Measurements from ENCODE around the gene CTDP1. TPM values are rescaled to one million over a fixed set of nuclear protein-coding genes. Genes with fewer than 3 reads are reported as not detected.
"Not testable (repeated sequence)": the region's sequence is repeated elsewhere in the genome, so short reads cannot be mapped to it uniquely, and the experiment has no call there.

Gene CTDP1
- total RNA-seq, 1 experiment from 2014 or later: 33.7 TPM

GRCh38 chr18:79739440-79739778 lies 59.8 kb downstream of the CTDP1 start:
- no peaks in the 10 kb centered on the region; the same call in 1 of the 2 replicates for H3K27me3 Mint-ChIP-seq (ENCODE audit: low read depth)
- Histone ChIP-seq H3K27me3 (ENCODE audit: insufficient read depth, low read length) (no peaks in the 10 kb centered on the region), H3K56ac (ENCODE audit: insufficient read length, low read depth, low read length) (no peak overlapping the region), H3K18ac (ENCODE audit: insufficient read length, low read depth, low read length) (no peak overlapping the region), H4K8ac (replicated peaks; ENCODE audit: insufficient read length, low read depth, low read length) (no peak overlapping the region), H3K4me2 (ENCODE audit: insufficient read depth, insufficient read length, low read length) (no peak overlapping the region), H3K4ac (ENCODE audit: low read depth, low read length) (no peak overlapping the region), H3K23me2 (ENCODE audit: insufficient read length, low read depth, low read length, poor library complexity, severe bottlenecking) (no peaks in the 10 kb centered on the region), H4K91ac (ENCODE audit: insufficient read length, low read depth, low read length) (no peak overlapping the region), H3K9ac (ENCODE audit: extremely low read depth, insufficient read length, low read length) (no peak overlapping the region), H3K4me1 (ENCODE audit: insufficient read depth, low read length) (no peaks in the 10 kb centered on the region), H3K79me1 (ENCODE audit: insufficient read depth, low read depth, low read length, poor library complexity, severe bottlenecking) (no peaks in the 10 kb centered on the region), H2AFZ (ENCODE audit: low read length) (no peak overlapping the region), H2BK15ac (ENCODE audit: low read depth, low read length) (no peak overlapping the region), H2AK5ac (ENCODE audit: insufficient read length, low read length) (no peak overlapping the region), H2BK120ac (ENCODE audit: low read depth, low read length, poor library complexity, severe bottlenecking) (no peak overlapping the region), H3T11ph (ENCODE audit: low read length) (no peak overlapping the region), H3K14ac (ENCODE audit: insufficient read depth, low read length) (no peak overlapping the region), H4K5ac (ENCODE audit: insufficient read length, low read depth, low read length) (no peak overlapping the region), H2BK20ac (ENCODE audit: low read depth, low read length, poor library complexity, severe bottlenecking) (no peak overlapping the region), H3K79me2 (ENCODE audit: insufficient read depth, low read length) (no peaks in the 10 kb centered on the region), H4K20me1 (ENCODE audit: control insufficient read depth, insufficient read depth, insufficient read length) (no peaks in the 10 kb centered on the region), H3K23ac (ENCODE audit: insufficient read length, low read depth, low read length) (no peak overlapping the region), H3K27ac (ENCODE audit: insufficient read length, low read depth, low read length) (no peak overlapping the region), H2BK12ac (ENCODE audit: insufficient read length, low read depth, low read length) (no peak overlapping the region), H3K9me3 (ENCODE audit: control insufficient read depth, low read depth, low read length) (no peaks in the 10 kb centered on the region), H2BK5ac (ENCODE audit: insufficient read length, low read length) (no peak overlapping the region)
- H3K9me3 Mint-ChIP-seq: no peaks in the 10 kb centered on the region
- no peaks in the 10 kb centered on the region for H3K4me1 Mint-ChIP-seq
- no peak overlapping the region for H3K4me3 Mint-ChIP-seq
- WGBS (ENCODE audit: extremely low coverage, insufficient read length, low lambda C conversion rate): no CpG with 5 or more reads among the region's 15 CpGs
- no peak for DNase-seq
- no peak overlapping the region for H3K27ac Mint-ChIP-seq
- TF ChIP-seq CTCF (conservative IDR thresholded peaks at IDR 0.05): no peak
- peaks cover 16 to 66% (median 53%) of the 10 kb centered on the region in 3 experiments; a peak in 6 of 7 replicates for H3K36me3 Mint-ChIP-seq (ENCODE audit: insufficient read depth in 1 of 3, low read depth in 3 of 3)

- not testable (repeated sequence) for H3K4me2 ChIP-seq (ENCODE audit: insufficient read depth, insufficient read length, low read length); H3K56ac ChIP-seq (ENCODE audit: insufficient read length, low read depth, low read length); H2BK20ac ChIP-seq (ENCODE audit: low read depth, low read length, poor library complexity, severe bottlenecking); H2AK5ac ChIP-seq (ENCODE audit: insufficient read length, low read length); H2BK12ac ChIP-seq (ENCODE audit: insufficient read length, low read depth, low read length); H3K4me1 Mint-ChIP-seq; H3K27me3 ChIP-seq (ENCODE audit: insufficient read depth, low read length); H2BK5ac ChIP-seq (ENCODE audit: insufficient read length, low read length); H3K4ac ChIP-seq (ENCODE audit: low read depth, low read length); H3K23me2 ChIP-seq (ENCODE audit: insufficient read length, low read depth, low read length, poor library complexity, severe bottlenecking); H3K4me3 Mint-ChIP-seq; H3K18ac ChIP-seq (ENCODE audit: insufficient read length, low read depth, low read length); H4K8ac ChIP-seq (replicated peaks; ENCODE audit: insufficient read length, low read depth, low read length); H2AFZ ChIP-seq (ENCODE audit: low read length); H3K79me2 ChIP-seq (ENCODE audit: insufficient read depth, low read length); H2BK15ac ChIP-seq (ENCODE audit: low read depth, low read length); H3K23ac ChIP-seq (ENCODE audit: insufficient read length, low read depth, low read length); H2BK120ac ChIP-seq (ENCODE audit: low read depth, low read length, poor library complexity, severe bottlenecking); H3K4me1 ChIP-seq (ENCODE audit: insufficient read depth, low read length); H3K9me3 Mint-ChIP-seq; H3K79me1 ChIP-seq (ENCODE audit: insufficient read depth, low read depth, low read length, poor library complexity, severe bottlenecking); H3K27me3 Mint-ChIP-seq (ENCODE audit: low read depth); H3T11ph ChIP-seq (ENCODE audit: low read length); H3K9me3 ChIP-seq (ENCODE audit: control insufficient read depth, low read depth, low read length); H3K27ac ChIP-seq (ENCODE audit: insufficient read length, low read depth, low read length); DNase-seq; H4K5ac ChIP-seq (ENCODE audit: insufficient read length, low read depth, low read length); H4K20me1 ChIP-seq (ENCODE audit: control insufficient read depth, insufficient read depth, insufficient read length); H3K27ac Mint-ChIP-seq; H3K14ac ChIP-seq (ENCODE audit: insufficient read depth, low read length); H4K91ac ChIP-seq (ENCODE audit: insufficient read length, low read depth, low read length); H3K9ac ChIP-seq (ENCODE audit: extremely low read depth, insufficient read length, low read length)
- peaks cover 15 to 67% (median 53%) of the 10 kb centered on the region in 3 experiments; a peak in 6 of 7 replicates for H3K36me3 Mint-ChIP-seq (ENCODE audit: insufficient read depth in 1 of 3, low read depth in 3 of 3)
- no CpG with 5 or more reads among the region's 27 CpGs for WGBS (ENCODE audit: extremely low coverage, insufficient read length, low lambda C conversion rate)
Observed at GRCh38 chr18:79740047-79740446, 60.4 kb downstream of the CTDP1 start.

All from H9 (cell line).